Gastrocnemius medialis (tissue), 4 donors: ENCODE measurements around the gene TNS1.

Experiments
- CTCF ChIP-seq, 5 experiments: fragments of 450-650 bp in 3 of 5; fragments of 200-600 bp in 2 of 5; sonication (generic) in 2 of 5; IDR thresholded peaks in 4 of 5; conservative IDR thresholded peaks in 1 of 5; 1 replicate in 4 of 5; 2 replicates in 1 of 5; pipeline ENCODE4 v1.5.1; 2016 to 2019; ENCODE audit warnings: antibody characterized with exemption in 5 of 5, mild to moderate bottlenecking in 3 of 5, moderate library complexity in 3 of 5
- POLR2A ChIP-seq, 2 donors: fragments of 450-650 bp; IDR thresholded peaks; one replicate each; pipeline ENCODE4 v1.6.1; 2017; ENCODE audit warnings: antibody characterized with exemption in 2 of 2, mild to moderate bottlenecking in 2 of 2, moderate library complexity in 2 of 2

- TF ChIP-seq CTCF (IDR thresholded peaks at IDR 0.05 in 4 of 5, conservative IDR thresholded peaks at IDR 0.05 in 1 of 5) (no peak), POLR2A (IDR thresholded peaks at IDR 0.05) (no peak)
Measured at GRCh38 chr2:218041302-218042168, 38.7 kb upstream of the TNS1 start.
